ENCODE data around the gene MADD.

The MADD gene

GRCh38 chr11:47329987-47330931 lies 60.3 kb downstream of the MADD start:
- Histone ChIP-seq H3K9me3 (ENCODE audit: control extremely low read depth in 1 of 5, control insufficient read depth in 4 of 5, insufficient read depth in 2 of 5, low read depth in 1 of 5, low read length in 4 of 5) (no peaks in the 10 kb centered on the region), H3K27me3 (replicated peaks in 2 of 5; ENCODE audit: control insufficient read depth in 4 of 5, insufficient read depth in 5 of 5, low read length in 4 of 5) (no peaks in the 10 kb centered on the region), H3K4me1 (ENCODE audit: control extremely low read depth in 1 of 4, control insufficient read depth in 4 of 4, insufficient read depth in 4 of 4, low read length in 3 of 4) (peaks cover 0 to 7% (median 3%) of the 10 kb centered on the region in 4 experiments), H3K4me3 (ENCODE audit: control insufficient read depth in 1 of 7, extremely low read depth in 1 of 7, insufficient read depth in 4 of 7, low read depth in 2 of 7, low read length in 6 of 7) (no peak overlapping the region), H3K27ac (ENCODE audit: insufficient read depth in 1 of 2, low read depth in 1 of 2, low read length in 2 of 2, poor library complexity in 1 of 2, severe bottlenecking in 2 of 2) (peak overlapping the region in 1 of 2 experiments; percentile 7), H3K36me3 (ENCODE audit: control insufficient read depth in 4 of 4, insufficient read depth in 4 of 4, low read length in 3 of 4) (peaks cover 0 to 58% (median 13%) of the 10 kb centered on the region in 4 experiments)
- no peak for DNase-seq
- CTCF ChIA-PET: interaction anchor here (0.7 to 2.2 kb wide), 2 partner anchors 50 to 124 kb away, joined by 4 to 5 read pairs; no protein-coding TSS in a partner anchor
- POLR2A ChIA-PET: interaction anchor here (1.6 kb wide), 1 partner anchor 41 kb away, joined by 3 read pairs; no protein-coding TSS in a partner anchor
- 90% methylated on average over 15 of the region's 16 CpGs for whole genome bisulfite sequencing (ENCODE audit: insufficient coverage)

DNA sequence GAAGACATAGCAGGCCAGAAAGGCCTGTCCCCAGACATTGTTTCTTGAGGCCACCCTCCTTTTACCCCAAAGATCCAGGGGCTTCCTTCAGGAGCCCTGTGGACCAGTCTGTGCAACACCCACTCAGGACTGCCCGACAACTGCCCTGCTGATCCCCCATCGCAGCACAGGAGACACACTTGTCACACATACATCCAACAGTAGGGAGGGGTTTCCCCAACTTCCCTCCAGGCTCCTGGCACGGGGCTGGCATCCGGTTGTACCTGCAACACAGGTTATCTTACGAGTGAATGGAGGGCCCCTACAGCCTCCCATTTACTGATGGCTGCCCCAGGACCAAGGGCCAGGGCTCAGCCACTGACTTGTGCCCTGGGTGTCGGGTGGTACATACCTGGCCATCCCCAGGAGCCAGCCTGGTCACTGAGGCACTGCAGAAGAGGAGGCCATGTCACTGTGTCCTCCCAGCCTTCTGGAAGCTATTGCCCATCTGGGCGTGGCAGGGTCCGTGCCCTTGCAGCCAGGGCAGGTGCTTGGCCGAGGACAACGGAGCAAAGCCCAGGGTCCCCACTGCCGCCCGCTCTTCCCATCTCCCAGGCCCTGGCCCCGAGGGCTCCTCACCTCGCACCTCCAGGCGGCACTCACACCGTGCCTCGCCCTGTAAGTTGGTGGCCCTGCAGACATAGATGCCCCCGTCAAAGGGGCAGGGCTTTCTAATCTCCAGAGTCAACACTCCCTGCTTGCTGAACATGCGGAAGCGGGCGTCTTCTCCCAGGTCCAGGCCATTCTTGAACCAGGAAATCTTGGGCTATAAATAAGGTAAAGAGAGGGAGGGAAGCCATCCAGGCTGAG lies 61.7 kb downstream of the MADD start:
- H3K4me3 ChIP-seq (ENCODE audit: control insufficient read depth in 1 of 7, extremely low read depth in 1 of 7, insufficient read depth in 4 of 7, low read depth in 2 of 7, low read length in 6 of 7): no peak overlapping the region
- WGBS (ENCODE audit: insufficient coverage): 93% methylated on average over 18 of the region's 21 CpGs
- DNase-seq: no peak
- CTCF ChIA-PET: interaction anchor here (3.0 kb wide), 1 partner anchor 11 kb away, joined by 10 read pairs; no protein-coding TSS in a partner anchor
- no peak overlapping the region for H3K27ac ChIP-seq (ENCODE audit: insufficient read depth in 1 of 2, low read depth in 1 of 2, low read length in 2 of 2, poor library complexity in 1 of 2, severe bottlenecking in 2 of 2)
- no peaks in the 10 kb centered on the region for H3K9me3 ChIP-seq (ENCODE audit: control extremely low read depth in 1 of 5, control insufficient read depth in 4 of 5, insufficient read depth in 2 of 5, low read depth in 1 of 5, low read length in 4 of 5)
- no peaks in the 10 kb centered on the region for H3K4me1 ChIP-seq (ENCODE audit: control extremely low read depth in 1 of 4, control insufficient read depth in 4 of 4, insufficient read depth in 4 of 4, low read length in 3 of 4)
- POLR2A ChIA-PET: interaction anchor here (0.7 kb wide), 1 partner anchor 78 kb away, joined by 4 read pairs; no protein-coding TSS in a partner anchor
- H3K27me3 ChIP-seq (replicated peaks in 2 of 5; ENCODE audit: control insufficient read depth in 4 of 5, insufficient read depth in 5 of 5, low read length in 4 of 5): no peaks in the 10 kb centered on the region
- H3K36me3 ChIP-seq (ENCODE audit: control insufficient read depth in 4 of 4, insufficient read depth in 4 of 4, low read length in 3 of 4): peaks cover 0 to 47% (median 11%) of the 10 kb centered on the region in 4 experiments

DNA sequence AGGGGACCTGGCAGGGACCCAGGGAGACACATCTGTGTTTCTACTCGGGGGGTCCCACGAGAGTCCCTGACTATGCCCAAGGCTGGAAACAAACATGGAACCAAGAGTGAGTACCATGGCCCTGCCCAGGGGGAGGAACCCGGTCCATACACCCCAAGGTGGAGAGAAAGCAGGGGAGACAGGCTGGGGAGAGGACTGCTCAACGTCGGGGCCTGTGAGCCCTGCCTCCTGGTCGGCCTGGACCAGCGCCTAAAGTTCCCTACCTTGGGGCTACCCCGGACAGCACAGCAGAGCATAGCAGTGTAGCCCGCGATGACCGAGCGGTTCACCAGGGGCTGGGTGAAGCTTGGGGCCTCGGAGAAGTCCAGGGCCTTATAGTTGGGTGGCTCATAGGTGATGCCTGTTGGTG lies 62.4 kb downstream of the MADD start:
- Histone ChIP-seq H3K27ac (ENCODE audit: insufficient read depth in 1 of 2, low read depth in 1 of 2, low read length in 2 of 2, poor library complexity in 1 of 2, severe bottlenecking in 2 of 2) (no peak overlapping the region), H3K9me3 (ENCODE audit: control extremely low read depth in 1 of 5, control insufficient read depth in 4 of 5, insufficient read depth in 2 of 5, low read depth in 1 of 5, low read length in 4 of 5) (no peaks in the 10 kb centered on the region), H3K4me1 (ENCODE audit: control extremely low read depth in 1 of 4, control insufficient read depth in 4 of 4, insufficient read depth in 4 of 4, low read length in 3 of 4) (no peaks in the 10 kb centered on the region), H3K4me3 (ENCODE audit: control insufficient read depth in 1 of 7, extremely low read depth in 1 of 7, insufficient read depth in 4 of 7, low read depth in 2 of 7, low read length in 6 of 7) (no peak overlapping the region), H3K27me3 (replicated peaks in 2 of 5; ENCODE audit: control insufficient read depth in 4 of 5, insufficient read depth in 5 of 5, low read length in 4 of 5) (no peaks in the 10 kb centered on the region), H3K36me3 (ENCODE audit: control insufficient read depth in 4 of 4, insufficient read depth in 4 of 4, low read length in 3 of 4) (peaks cover 0 to 41% (median 8%) of the 10 kb centered on the region in 4 experiments)
- CTCF ChIA-PET: interaction anchor here (3.0 kb wide), 1 partner anchor 10 kb away, joined by 10 read pairs; no protein-coding TSS in a partner anchor
- no peak for DNase-seq
- POLR2A ChIA-PET: no interaction called here
- WGBS (ENCODE audit: insufficient coverage): 94% methylated on average over 13 of the region's 13 CpGs

DNA sequence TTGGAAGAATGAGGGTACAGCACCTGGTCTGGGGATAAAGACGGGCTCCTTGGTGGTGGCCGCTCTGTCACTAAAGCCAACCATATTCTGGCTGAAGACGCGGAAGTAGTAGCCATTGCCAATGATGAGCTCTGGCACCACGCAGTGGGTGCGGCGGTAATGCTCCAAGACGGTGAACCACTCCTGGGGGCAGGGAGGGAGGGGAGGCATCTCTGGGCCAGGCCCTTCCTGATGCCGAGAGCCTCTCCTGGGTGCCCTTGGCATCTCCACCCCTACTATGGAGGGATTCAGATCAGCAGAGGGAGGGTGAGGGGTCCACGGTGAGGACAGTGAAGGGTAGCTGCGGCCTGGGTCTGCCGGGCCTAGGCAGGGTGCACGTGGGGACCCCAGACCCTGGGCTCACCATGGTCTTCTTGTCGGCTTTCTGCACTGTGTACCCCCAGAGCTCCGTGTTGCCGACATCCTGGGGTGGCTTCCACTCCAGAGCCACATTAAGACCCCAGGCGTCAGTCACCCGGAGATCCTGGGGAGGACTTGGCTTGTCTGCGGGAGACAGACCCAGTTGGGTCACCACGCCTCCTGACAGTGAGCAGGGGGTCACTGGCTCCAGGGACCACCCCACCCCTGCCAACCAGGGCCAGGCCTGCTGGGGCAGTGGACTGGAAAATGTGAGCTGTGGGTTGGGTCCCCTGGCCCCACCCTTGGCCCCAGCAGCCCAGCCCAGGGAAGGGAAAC lies 63.0 kb downstream of the MADD start:
- H3K27me3 ChIP-seq (replicated peaks in 2 of 5; ENCODE audit: control insufficient read depth in 4 of 5, insufficient read depth in 5 of 5, low read length in 4 of 5): no peaks in the 10 kb centered on the region
- H3K9me3 ChIP-seq (ENCODE audit: control extremely low read depth in 1 of 5, control insufficient read depth in 4 of 5, insufficient read depth in 2 of 5, low read depth in 1 of 5, low read length in 4 of 5): no peaks in the 10 kb centered on the region
- H3K4me1 ChIP-seq (ENCODE audit: control extremely low read depth in 1 of 4, control insufficient read depth in 4 of 4, insufficient read depth in 4 of 4, low read length in 3 of 4): no peaks in the 10 kb centered on the region
- H3K27ac ChIP-seq (ENCODE audit: insufficient read depth in 1 of 2, low read depth in 1 of 2, low read length in 2 of 2, poor library complexity in 1 of 2, severe bottlenecking in 2 of 2): no peak overlapping the region
- H3K36me3 ChIP-seq (ENCODE audit: control insufficient read depth in 4 of 4, insufficient read depth in 4 of 4, low read length in 3 of 4): peaks cover 0 to 34% (median 5%) of the 10 kb centered on the region in 4 experiments
- ChIA-PET POLR2A (interaction anchor here (0.6 kb wide), 1 partner anchor 189 kb away, joined by 7 read pairs; no protein-coding TSS in a partner anchor), CTCF (interaction anchor here (0.6 to 3.0 kb wide), 2 partner anchors 10 to 23 kb away, joined by 5 to 10 read pairs; no protein-coding TSS in a partner anchor)
- no peak overlapping the region for H3K4me3 ChIP-seq (ENCODE audit: control insufficient read depth in 1 of 7, extremely low read depth in 1 of 7, insufficient read depth in 4 of 7, low read depth in 2 of 7, low read length in 6 of 7)
- WGBS (ENCODE audit: insufficient coverage): 98% methylated on average over 19 of the region's 20 CpGs
- no peak for DNase-seq

DNA sequence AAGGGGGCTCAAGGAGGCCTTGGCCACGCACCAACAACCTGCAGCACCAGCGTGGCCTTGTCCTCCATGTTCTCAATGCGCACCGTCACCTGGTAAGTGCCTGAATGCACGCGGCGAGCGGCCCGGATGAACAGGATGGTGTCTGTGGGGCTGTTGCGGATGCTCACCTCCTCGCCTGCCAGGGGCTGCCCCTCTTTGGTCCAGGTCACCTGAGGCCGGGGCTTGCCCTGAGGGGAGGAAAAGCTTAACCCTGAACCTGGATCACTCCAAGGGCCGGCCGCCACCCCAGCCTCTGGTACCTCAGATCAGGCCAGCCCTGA lies 63.6 kb downstream of the MADD start:
- H3K4me3 ChIP-seq (ENCODE audit: control insufficient read depth in 1 of 7, extremely low read depth in 1 of 7, insufficient read depth in 4 of 7, low read depth in 2 of 7, low read length in 6 of 7): no peak overlapping the region
- CTCF ChIA-PET: interaction anchor here (0.6 to 3.0 kb wide), 2 partner anchors 9 to 24 kb away, joined by 5 to 10 read pairs; no protein-coding TSS in a partner anchor
- DNase-seq: no peak
- H3K27ac ChIP-seq (ENCODE audit: insufficient read depth in 1 of 2, low read depth in 1 of 2, low read length in 2 of 2, poor library complexity in 1 of 2, severe bottlenecking in 2 of 2): no peak overlapping the region
- H3K36me3 ChIP-seq (ENCODE audit: control insufficient read depth in 4 of 4, insufficient read depth in 4 of 4, low read length in 3 of 4): peaks cover 0 to 29% (median 4%) of the 10 kb centered on the region in 4 experiments
- H3K9me3 ChIP-seq (ENCODE audit: control extremely low read depth in 1 of 5, control insufficient read depth in 4 of 5, insufficient read depth in 2 of 5, low read depth in 1 of 5, low read length in 4 of 5): no peaks in the 10 kb centered on the region
- no peaks in the 10 kb centered on the region for H3K27me3 ChIP-seq (replicated peaks in 2 of 5; ENCODE audit: control insufficient read depth in 4 of 5, insufficient read depth in 5 of 5, low read length in 4 of 5)
- POLR2A ChIA-PET: interaction anchor here (0.6 kb wide), 1 partner anchor 188 kb away, joined by 7 read pairs; no protein-coding TSS in a partner anchor
- 99% methylated on average over 11 of the region's 14 CpGs for WGBS (ENCODE audit: insufficient coverage)
- H3K4me1 ChIP-seq (ENCODE audit: control extremely low read depth in 1 of 4, control insufficient read depth in 4 of 4, insufficient read depth in 4 of 4, low read length in 3 of 4): no peaks in the 10 kb centered on the region

DNA sequence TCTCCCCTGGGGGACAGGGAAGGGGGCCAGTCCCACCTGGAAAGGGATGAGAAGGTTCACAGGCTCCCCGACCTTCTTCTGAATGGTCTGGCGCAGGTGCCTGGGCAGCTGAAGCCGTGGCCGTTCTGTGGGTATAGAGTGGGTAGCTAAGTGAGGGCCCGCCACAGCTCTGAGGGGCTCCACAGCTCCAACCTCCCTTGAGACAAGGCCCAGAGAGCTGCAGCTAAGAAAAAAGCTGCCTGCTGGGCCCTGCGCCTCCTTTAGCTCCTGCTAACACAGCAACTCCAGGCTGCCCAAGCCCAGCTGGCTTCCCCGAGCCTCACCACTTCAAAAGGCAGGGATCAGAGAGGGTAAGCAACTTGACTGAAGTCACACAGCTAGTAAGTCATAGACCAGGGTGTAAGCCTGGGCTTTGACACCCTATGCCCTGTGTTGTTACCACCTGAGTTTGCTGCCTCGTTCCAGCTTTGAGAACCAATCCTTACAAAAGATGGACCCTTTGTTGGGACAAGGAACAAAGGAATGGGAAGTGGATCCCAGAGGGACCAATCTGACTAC lies 64.0 kb downstream of the MADD start:
- ChIA-PET CTCF (interaction anchor here (3.0 kb wide), 1 partner anchor 9 kb away, joined by 10 read pairs; no protein-coding TSS in a partner anchor), POLR2A (interaction anchor here (0.5 to 0.6 kb wide), 2 partner anchors 16 to 188 kb away, joined by 3 to 7 read pairs; no protein-coding TSS in a partner anchor)
- Histone ChIP-seq H3K36me3 (ENCODE audit: control insufficient read depth in 4 of 4, insufficient read depth in 4 of 4, low read length in 3 of 4) (peaks cover 0 to 24% (median 2%) of the 10 kb centered on the region in 4 experiments), H3K9me3 (ENCODE audit: control extremely low read depth in 1 of 5, control insufficient read depth in 4 of 5, insufficient read depth in 2 of 5, low read depth in 1 of 5, low read length in 4 of 5) (no peaks in the 10 kb centered on the region), H3K27ac (ENCODE audit: insufficient read depth in 1 of 2, low read depth in 1 of 2, low read length in 2 of 2, poor library complexity in 1 of 2, severe bottlenecking in 2 of 2) (no peak overlapping the region), H3K4me1 (ENCODE audit: control extremely low read depth in 1 of 4, control insufficient read depth in 4 of 4, insufficient read depth in 4 of 4, low read length in 3 of 4) (no peaks in the 10 kb centered on the region), H3K4me3 (ENCODE audit: control insufficient read depth in 1 of 7, extremely low read depth in 1 of 7, insufficient read depth in 4 of 7, low read depth in 2 of 7, low read length in 6 of 7) (no peak overlapping the region), H3K27me3 (replicated peaks in 2 of 5; ENCODE audit: control insufficient read depth in 4 of 5, insufficient read depth in 5 of 5, low read length in 4 of 5) (no peaks in the 10 kb centered on the region)
- DNase-seq: no peak
- 98% methylated on average over 6 of the region's 8 CpGs for WGBS (ENCODE audit: insufficient coverage)

Data from common myeloid progenitor, CD34-positive (primary cell).